ENCODE results near the gene UMODL1.

The UMODL1 gene

DNA sequence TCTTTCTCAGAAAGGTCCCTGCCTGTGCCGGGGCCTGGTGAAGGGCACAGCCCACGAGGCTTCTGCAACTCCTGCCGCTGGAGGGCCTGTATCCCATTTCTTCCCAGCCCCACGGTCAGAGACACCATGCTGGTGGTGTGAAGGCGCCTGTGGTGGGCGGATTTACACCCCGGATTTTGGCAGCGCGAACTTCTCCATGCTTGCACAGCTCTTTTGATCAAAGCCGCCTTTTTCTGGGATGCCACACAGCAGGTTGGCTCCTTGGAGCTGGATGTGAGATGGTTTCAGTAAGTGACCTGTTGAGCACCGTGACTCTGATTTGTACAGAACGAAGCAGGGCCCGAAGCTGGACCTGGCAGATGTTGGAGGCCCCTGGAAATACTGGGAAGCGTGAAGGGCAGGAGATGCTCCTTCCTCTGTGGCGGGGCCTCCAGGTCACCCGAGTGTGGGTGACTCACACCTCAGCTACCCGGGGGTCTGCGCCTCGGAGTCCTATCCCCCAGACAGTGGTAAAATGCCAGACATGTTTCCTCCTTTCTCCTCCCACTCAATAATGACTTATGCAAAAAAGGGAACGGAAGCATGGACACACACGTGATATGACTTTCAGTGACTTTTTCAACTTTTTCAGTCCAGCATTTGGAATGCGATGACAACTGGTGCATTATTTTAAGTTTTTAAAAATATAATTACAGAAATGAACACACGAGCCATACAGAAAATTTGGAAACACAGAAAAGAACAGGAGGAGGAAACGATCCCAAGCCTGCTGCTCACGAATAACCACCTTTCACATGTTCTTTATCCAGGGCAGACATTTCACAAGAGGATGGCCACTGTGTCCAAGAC is 9.0 kb downstream of the UMODL1 start:
- no peak for DNase-seq (ENCODE audit: low read depth in 2 of 3, low spot score in 1 of 3)

DNA sequence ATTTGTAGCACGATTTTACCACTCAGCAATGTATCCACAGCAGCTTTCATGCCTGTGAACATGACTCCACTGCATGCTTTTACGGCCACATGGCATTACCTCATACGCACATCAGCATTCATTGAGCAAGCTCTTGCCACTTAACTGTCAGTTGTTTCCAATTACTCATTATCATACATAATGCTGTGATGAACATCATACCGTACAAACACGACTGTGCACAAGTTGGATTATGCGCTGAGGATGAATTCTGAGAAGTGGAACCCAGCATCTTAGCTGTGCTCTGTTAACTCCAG is 9.6 kb downstream of the UMODL1 start:
- no peak for DNase-seq (ENCODE audit: low read depth in 2 of 3, low spot score in 1 of 3)

DNA sequence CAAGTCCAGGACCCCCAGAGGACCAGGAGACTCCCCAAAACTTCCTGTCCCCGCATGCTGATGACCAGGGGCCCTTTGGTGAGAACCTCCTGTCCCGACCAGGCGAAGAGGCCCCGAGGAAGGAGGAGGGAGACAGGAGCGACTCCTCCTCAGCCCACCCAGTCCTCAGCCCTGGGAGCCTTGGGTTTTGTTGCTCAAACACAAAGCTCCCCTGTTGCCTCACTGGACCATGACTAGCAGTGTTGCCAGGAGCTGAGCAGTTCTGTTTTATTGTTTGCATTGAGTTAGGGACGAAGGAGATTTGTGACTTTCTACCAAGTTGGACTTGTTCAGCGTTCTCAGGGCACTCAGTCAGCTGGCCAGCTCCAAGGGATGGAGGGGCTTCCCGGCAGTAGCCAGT is 10.0 kb downstream of the UMODL1 start:
- DNase-seq (ENCODE audit: low read depth in 2 of 3, low spot score in 1 of 3): no peak

DNA sequence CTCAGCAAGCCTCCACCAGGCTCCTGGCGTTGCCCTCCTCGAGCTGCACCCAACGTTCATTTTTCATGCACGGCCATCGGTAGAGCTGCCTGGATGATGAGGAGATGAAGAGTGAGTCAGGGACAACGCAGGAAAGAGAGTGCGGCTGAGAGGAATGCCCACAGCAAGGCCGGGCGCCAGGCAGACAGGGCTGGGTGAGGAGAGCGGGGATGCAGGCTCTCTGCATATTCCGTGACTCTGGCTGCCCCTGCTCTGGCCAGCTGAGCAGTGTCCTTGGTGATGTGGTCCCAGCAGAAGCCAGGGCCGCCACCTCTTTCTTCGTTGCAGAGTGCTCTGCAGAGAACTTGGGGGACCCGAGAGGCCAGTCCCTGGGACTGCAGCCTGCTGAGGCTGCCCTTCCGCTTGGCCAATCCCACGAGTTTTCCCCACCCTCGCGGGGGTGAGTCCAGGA is 10.8 kb downstream of the UMODL1 start:
- no peak for DNase-seq (ENCODE audit: low read depth in 2 of 3, low spot score in 1 of 3)

DNA sequence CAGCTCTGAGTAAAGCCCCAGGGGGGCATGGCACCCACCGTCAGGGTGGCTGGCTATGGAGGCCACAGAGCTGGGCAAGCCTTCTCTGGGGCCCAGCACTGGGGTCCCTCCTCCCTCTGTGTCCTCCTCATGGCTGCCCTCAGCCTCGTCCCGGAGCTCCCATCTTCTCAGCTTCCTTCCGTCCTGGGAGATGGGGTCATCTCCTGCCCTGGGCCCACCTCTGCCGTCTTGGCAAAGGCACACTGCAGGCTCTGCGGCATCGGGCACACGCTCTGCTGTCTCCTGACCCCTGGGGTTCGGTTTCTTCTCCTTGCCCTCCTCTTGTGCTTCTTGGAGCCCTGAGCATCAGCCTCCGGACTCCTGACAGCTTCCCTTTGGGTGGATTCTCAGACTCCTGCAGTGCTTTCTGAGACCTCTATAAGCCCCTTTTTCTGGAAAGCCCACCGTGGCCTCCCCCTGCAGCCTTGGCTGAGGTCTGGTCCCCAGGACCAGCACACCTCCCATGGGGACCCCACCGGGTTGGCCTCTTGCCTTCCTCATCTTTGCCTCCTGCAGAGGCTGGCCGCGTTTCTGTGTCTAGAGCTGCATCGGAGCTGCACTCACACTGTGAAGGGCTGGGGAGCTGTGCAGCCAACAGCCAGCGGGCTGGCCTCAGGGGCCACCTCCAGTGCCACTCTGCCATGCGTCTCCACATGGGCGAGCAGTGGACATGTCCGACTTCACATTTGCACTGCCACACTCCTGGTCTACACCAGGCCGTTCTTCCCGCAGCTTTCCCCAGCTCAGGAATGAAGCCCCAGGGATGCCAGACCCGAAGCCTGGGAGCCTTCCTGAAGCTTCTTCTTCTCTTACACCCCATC is 11.6 kb downstream of the UMODL1 start:
- DNase-seq (ENCODE audit: low read depth in 2 of 3, low spot score in 1 of 3): no peak

DNA sequence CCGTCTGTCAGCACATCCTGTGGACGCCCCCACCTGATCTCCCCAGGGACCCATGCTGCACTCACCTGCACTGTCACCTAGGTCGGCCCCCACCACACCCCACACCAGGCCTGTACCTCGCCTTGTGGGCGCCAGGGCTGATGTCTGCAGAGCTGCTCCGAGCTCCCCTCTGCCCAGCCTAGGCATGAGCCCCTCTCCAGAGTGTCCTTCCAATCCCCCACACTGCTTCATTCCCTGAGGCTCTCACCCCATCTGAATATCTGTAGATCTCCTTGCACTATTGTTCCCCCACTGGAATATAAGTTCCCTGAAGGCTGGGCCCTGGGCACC is 12.2 kb downstream of the UMODL1 start:
- no peak for DNase-seq (ENCODE audit: low read depth in 2 of 3, low spot score in 1 of 3)

DNA sequence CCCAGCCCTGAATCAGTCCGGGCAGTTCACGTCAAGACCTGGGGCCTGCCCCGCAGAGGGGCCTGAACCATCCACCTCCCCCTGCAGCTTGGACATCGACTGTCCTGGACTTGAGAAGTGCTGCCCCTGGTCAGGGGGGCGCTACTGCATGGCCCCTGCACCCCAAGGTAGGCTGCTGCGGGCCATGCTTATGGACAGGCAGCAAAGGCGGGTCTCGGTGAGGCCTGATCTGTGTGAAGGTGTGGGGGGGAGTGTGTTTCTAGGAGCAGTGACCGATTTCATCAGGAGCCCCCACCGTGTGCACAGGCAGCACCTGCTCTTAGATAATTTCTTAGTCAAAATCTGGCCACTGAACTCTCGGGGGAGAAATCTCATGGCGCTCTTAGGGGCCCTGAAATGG is 13.0 kb downstream of the UMODL1 start:
- no peak for DNase-seq (ENCODE audit: low read depth in 2 of 3, low spot score in 1 of 3)

DNA sequence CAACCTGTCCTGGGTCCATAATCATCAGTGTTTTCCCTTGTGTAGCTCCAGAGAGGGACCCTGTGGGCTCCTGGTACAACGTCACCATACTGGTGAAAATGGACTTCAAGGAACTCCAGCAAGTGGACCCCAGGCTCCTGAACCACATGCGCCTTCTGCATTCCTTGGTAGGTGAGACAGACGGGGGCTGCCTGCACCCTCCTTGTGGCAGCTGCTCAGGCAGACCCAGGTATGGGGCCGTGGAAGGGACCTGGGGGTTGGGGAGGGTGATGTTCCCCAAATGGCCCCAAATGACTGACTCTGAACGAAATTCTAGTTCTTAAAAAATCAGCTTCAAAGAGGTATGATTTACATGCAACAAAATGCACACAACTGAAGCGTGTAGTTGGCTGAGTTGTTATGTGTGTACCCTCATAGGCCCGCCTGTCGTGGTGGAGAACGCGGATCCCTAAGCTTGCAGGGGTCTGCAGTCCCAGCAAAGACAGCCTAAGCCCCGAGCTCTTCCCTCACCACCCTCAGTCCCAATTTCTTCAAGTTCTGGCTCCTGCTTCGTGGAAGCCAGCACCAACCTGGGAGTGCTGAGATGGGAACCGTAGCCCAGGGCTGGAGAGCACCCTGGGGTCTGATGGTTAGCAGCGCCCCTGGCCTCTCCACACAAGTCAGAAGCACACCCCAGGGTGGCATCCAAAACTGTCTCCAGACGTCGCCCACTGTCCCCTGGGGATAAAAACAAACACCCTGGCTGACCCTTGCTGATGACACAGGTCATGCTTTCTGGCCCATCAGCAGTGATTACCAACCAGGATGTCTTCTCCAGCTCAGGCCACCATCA is 14.3 kb downstream of the UMODL1 start:
- DNase-seq (ENCODE audit: low read depth in 2 of 3, low spot score in 1 of 3): no peak

DNA sequence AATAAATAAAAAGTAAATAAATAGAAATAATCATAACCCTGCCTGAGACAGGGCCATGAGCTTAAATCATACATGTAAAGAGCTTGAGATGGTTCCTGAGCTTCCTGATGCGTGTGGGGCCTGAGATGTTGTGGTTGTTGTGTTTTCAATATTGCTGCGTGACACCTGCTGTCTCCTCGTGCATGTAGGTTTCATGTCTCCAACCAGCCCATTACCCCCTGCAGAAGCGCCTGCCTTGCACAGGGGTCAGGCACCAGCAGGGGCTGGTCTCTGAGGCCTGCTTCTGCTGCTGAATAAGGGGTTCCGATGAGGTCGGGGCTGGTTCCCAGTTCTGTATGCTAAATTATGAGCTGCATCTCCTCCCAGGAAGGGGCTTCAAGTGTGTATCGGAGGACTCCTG is 15.9 kb downstream of the UMODL1 start:
- no peak for DNase-seq (ENCODE audit: low read depth in 2 of 3, low spot score in 1 of 3)

DNA sequence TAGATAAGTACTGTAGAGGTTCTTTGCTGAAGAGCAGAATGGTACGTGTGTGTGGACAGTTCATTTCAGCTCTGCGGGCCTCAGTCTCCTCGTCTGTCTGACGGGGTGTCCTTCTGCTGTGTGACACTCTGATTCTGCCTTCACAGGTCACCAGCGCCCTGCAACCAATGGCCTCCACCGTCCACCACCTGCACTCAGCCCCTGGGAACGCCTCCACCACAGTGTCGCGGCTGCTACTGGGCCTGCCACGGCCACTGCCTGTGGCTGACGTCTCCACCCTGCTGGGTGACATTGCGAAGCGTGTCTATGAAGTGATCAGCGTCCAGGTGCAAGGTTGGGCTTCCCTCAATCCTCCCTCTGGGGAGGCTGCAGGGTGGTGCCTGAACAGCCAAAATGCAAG is 17.0 kb downstream of the UMODL1 start:
- no peak for DNase-seq (ENCODE audit: low read depth in 2 of 3, low spot score in 1 of 3)

DNA sequence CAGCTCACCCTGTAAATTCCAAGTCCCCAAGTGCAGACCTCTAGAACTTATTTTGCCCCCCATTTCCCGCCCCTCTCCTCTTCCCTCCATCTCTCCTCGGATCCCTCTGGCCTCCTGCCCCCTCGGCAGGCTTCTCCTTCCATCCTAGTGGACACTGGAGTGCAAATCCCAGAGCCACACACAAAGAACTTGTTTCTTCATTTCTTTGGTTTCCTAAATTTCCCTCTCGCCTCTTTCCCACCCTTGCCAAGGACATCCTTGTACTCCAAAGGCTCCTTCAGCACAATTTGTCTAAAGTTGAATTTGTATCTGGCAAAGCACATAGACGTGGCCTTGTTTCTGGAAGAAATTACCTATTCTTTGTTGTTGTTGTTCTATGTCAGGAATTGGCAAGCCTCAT is 17.5 kb downstream of the UMODL1 start:
- no peak for DNase-seq (ENCODE audit: low read depth in 2 of 3, low spot score in 1 of 3)

DNA sequence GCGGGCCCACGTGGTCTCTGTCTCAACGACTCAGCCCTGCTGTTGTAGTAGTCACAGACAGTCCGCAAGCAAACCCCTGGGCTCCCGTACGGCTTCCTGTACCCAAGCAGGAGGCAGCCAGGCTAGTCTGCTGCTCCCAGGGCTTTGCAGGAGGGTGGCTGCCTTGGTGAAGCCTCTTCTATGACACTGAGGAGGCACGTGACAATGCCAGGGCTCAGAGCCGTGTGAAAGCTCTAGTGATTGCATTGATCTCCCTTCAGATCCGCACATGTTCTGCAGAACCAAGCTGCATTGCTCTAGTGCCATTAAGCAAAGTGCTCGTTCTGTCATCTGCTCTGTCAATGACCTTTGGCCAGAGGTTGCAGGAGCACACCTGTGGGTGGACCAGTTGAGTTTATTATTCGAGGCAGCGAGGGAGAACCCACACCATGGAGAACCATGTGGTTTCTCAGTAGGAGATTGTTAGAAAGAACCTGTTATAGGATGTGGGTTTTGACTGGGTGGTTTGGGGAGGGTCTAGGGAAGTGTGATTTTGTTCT is 18.0 kb downstream of the UMODL1 start:
- no peak for DNase-seq (ENCODE audit: low read depth in 2 of 3, low spot score in 1 of 3)

DNA sequence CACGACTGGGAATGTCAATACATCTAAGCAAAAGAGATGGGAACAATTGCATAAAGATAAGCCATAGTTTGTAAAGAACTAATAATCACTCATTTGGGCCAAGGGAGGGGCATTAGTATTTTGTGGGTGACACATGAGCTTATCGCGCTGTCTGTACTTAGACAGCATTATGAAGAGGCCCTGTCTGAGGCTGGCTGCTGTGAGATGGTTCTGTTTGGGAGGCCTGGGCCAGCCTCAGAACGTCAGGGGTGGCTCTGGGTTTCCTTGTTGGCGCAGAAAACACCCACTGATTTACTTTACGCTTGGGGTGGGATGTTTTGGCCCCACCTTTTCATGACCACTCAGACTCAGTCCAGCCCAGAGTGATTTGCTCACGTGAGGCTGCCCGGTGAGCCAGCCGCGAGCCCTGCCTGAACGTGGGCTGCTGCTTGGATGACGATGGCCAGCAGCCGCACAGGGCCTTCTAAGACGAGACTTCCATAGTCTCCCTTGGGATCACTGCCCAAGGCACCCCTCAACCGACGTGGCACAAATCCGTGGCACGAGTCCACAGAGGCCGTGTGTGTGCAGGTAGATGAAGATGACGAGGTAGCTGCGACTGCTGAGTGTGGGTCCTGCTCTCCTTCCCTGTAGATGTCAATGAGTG is 18.7 kb downstream of the UMODL1 start:
- no peak for DNase-seq (ENCODE audit: low read depth in 2 of 3, low spot score in 1 of 3)

DNA sequence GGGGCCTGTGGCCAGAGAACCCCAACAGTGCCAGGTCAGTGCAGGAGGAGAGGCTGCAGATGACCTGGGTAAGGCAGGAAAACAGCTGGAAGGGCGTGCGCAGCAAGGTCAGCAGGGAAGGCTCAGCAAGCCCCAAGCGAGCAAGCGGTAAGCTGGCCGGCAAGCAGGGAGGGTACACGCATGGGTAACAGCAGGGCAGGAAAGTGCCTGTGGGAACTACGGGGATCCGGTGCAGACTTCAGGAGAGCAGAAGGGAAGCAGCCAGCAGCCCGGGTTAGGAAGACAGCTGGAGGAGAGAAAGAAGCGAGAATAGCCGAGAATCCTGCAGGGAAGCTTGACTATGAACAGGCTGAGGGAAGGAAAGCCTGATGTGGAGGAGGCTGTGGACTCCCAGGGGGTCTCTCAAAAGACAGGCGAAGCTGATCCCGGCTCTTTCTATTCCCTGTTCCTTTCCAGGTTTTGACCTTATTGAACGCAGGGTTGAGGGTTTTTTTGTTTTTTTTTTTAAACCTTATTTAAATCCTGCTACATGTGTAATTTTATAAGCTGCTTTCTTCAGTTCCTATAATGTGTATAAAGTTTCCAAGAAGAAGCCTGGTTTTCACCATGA is 20.9 kb downstream of the UMODL1 start:
- no peak for DNase-seq (ENCODE audit: low read depth in 2 of 3, low spot score in 1 of 3)

DNA sequence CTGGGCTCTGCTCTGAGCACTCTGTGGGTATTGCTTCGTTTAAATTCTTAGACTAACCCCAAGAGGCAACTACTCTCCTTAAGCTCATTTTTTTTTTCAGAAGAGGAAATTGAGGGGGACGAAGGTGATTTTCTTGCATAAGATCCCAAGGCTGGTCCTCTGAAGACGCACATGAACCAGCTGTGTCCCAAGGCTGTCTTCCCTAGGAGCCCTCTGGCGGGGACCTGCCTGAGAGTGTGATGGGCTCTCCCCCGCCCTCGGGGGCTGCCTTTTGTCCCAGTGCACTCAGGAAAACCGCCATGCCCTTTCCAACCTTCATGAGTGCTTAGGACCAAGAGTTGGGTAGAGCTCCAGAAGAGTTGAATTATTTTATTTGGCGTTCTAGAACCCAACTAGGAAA is 21.7 kb downstream of the UMODL1 start:
- no peak for DNase-seq (ENCODE audit: low read depth in 2 of 3, low spot score in 1 of 3)

DNA sequence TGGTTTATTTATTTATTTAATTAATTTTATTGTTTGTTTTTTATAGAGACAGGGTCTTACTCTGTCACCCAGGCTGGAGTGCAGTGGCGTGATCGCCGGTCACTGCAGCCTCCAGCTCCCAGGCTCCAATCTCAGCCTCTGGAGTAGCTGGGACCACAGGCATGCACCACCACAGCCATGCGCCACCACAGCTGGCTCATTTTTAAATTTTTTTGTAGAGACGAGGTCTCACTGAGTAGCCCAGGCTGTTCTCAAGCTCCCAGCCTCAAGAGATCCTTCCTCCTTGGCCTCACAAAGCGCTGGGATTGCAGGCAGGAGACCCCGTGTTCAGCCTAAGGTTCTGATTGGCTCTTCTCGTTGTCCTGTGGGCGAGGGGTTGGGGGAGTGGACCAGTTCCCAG is 22.1 kb downstream of the UMODL1 start:
- no peak for DNase-seq (ENCODE audit: low read depth in 2 of 3, low spot score in 1 of 3)

DNA sequence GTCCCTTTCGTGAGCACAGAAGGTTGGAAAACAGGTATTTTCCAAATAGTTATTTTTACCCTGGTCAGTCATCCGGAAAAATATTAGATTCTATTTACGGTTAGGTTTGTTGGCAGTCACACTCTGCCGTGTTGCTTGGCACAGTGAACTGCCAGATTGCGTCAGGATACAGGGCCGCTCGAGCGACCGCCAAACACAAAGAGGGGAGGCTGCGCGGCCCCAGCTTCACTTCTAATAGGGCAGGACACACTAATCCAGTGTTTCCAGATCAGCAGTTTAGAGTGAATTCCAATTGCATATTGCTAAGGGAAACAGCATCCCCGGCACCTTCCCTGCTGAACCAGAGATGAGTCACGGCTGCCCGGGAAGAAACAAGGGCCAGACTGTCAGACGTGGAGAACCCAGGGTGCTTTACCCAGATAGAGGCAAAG is 22.9 kb downstream of the UMODL1 start:
- DNase-seq (ENCODE audit: low read depth in 2 of 3, low spot score in 1 of 3): no peak

DNA sequence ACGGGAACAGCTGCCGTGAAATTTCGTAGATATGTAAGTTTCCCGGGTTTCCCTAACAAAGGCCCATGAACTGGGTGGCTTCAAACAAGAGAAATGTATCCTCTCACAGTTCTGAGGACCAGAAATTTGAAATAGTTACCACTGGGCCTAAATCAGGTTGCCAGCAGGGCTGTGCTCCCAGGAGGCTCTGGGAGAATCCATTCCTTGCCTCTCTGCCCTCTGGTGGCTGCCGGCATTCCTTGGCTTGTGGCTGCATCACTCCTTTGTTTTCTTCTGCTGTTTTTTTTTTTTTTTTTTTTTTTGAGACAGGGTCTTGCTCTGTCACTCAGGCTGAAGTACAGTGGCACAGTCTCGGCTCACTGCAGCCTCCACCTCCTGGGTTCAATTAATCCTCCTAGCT is 23.7 kb downstream of the UMODL1 start:
- DNase-seq (ENCODE audit: low read depth in 2 of 3, low spot score in 1 of 3): no peak

DNA sequence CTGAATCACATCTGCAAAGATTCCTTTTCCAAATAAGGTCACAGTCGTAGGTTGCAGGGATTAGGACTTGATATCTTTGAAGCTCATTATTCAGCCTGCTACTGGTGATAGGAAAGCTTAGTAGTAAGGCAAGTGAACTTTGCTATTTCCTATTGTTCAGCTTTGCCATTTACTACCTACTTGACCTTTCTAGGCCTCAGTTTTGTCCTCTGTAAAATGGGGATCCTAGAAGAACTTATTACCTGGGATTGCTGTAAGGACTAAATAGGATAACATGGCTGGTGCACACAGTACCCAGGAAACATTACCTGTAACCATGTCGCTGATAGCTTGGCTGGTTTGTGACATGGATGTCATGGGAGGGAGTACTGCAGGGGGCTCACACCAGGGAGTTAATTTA is 24.5 kb downstream of the UMODL1 start:
- no peak for DNase-seq (ENCODE audit: low read depth in 2 of 3, low spot score in 1 of 3)

DNA sequence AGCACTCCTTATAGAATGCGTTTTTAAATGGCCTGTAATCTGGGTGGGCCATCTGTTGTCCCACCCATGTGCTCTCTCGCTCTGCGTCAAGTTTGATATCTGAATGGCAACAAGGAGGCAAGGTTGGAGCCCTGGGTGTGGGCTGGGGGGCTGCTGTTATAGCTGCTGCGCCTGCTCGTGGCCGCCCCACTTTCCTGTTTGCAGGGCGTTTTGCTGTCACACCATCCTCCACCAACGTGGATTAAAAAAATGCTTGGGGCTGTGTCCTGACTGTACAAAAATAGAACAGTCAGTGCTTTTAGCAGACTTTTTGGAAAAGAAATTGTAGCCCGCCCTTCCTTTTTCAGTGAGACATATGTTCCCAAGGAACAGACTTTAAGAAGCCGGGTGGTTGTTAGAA is 25.4 kb downstream of the UMODL1 start:
- no peak for DNase-seq (ENCODE audit: low read depth in 2 of 3, low spot score in 1 of 3)

DNA sequence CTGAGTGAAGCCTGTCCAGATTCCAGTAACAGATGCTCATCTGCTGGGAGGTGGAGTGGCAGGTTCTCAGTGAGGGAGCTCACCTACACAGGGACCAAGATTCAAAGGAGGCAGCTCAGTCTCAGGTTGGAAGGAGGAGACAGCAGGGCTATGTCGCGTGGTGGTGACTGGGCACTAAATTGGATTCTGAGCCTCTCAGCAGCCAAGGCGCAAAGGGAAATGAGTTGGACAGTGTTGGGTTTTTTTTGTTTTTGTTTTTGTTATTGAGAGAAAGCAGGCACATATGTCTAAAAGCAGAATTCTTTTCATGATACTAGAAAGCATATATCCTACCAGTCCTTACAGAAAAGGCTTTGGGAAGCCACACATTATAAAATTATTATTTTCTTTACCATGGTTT is 26.2 kb downstream of the UMODL1 start:
- DNase-seq (ENCODE audit: low read depth in 2 of 3, low spot score in 1 of 3): no peak

All from stimulated activated CD4-positive, alpha-beta T cell treated with anti-CD3 and anti-CD28 coated beads, Interleukin-12 subunit alpha, Interleukin-12 subunit beta, amount 100 ng/mL, for 48 hours (primary cell).